NCI-H82 (cell line): ENCODE data around the gene TP53BP1.

Experiments
- DNase-seq: peaks from one replicate; lab custom pipeline; 2025; lab: John Stamatoyannopoulos, UW

TP53BP1 gene

DNA sequence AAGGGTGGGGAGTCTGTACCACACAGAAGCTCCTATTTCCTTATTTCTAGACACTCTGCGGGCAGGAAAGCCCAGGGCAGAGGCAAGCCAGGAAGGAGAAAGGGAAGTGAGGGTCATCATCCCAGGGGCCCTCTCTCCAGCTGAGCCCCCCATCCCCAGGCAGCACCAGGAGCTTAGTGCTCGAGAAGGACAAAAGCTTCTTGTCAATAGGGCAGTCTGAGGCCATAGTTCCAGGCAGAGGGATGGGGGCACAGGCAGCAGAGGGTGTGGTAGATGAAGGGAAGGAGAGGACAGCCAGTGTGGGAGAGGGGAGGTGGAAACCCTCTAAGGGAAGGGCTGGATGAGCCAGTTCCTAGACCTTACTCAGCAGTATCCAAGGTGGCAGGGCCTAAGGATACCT lies 27.2 kb upstream of the TP53BP1 start:
- DNase-seq: no peak

DNA sequence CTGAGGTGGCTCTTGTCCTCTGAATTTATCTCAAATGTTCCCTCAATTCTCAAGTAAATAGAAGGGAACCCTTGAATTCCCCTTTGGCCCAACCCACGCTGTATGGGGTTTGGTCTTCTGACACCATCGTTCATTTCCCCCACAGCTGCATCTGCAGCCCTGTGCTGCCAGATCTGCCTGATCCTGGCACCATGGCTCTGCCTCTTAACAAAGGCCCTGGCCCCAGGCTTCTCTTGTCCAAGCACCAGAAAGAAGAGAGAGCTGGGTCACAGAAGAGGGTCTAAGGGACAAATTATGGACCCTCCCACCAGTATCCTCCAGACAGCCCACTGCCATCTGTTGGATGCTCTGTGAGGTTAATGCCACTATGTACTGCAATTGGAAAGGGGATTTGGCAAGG lies 26.2 kb upstream of the TP53BP1 start:
- DNase-seq: peak; percentile 63

DNA sequence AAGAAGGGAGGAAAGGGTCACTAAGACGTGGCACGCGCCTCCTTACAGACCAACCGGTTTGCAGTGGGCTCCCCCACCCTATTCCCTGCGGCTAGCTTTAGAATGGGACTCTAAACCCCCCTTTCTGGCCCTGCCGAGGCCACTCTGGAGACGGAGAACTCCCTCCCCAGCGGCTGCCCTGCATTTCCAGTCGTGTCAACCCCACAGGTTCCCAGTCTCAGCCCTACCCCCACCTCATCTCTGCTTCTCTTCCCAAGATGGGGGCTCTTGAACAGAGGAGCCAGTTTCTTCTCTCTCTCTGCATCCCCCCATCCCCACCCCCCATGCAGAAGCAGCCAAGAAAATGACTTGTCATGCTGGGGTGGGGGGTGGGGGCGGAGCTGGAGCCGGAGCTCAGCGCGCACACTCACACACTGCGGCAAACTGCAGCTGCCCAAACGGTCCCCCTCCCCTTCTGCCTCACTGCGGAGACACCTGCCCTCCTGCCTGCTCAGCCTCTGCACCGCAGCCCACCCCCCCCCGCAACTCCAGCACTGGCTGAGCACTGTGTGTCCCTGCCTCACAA lies 25.3 kb upstream of the TP53BP1 start:
- DNase-seq: peak; percentile 85

DNA sequence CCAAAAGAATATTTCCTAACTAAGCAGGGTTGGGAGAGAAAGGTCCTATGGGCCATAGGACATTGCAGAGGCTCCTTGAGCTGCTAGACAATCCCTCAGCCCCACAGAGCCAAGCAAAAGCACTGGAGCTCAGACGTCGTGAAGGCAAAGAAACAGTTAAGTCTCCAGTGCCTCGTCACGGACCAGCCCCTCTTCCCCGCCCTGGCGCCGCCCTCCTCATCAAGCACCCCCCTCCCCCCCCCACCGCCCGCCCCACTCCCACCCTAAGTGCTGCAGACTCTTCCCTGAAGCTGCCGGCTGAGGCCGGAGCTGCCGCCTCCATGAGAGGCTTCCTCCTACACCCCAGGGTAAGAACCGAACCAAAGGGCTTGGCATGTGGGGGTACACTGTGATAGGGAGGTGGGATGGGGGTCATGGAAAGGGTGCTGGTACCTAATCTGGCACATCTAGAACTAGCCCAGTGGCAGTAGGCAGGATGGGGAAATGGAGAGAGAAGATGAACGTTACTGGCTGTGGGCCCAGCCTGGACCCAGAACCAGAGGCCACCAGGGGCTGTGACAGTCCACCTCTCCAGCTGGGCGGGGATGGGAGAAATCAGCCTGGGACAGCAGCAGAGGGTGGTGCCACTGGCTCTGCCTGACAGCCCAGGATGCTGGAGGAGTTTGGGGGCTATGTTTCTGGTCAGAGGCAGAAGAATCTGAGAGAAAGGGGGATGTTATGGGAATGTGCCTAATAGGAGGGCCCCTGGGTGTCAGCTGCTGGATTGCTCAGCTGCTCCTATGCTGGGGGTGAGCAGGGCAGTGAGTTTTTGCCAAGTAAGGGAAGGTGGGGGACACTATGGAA lies 24.6 kb upstream of the TP53BP1 start, which contains the start of gene MAP1A:
TSS of gene MAP1A (plus strand) at position 255 of the 843 bp plus-strand sequence. CDS start 3,866 bp downstream, outside the sequence.
- peak; percentile 94 for DNase-seq

DNA sequence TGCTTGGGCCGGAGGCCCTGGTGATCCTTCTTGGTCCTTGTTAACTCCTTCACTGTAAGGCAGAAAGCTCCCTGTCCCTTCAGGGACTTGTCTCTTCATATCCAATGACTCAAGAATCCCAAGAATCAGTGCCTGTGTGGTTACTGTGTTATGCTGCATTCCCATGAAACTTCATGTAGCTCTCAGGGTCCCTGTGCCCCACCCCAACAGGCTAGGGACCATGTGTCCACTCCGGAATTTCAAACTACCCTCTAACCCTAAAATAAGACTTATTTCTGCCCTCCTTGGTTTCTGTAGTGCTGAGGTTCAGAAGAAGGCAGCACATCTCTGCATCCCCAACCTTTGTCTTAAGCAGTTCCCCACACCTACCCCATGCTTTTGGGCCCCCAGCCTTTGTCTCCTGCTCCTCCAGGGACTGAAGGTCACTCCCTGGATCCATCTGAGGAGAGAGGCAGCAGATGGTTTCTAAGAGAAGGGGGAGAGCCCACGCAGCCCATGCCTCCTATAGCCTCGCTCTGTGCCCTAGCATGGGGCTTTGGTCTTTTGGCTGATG lies 23.9 kb upstream of the TP53BP1 start:
- DNase-seq: peak; percentile 94

DNA sequence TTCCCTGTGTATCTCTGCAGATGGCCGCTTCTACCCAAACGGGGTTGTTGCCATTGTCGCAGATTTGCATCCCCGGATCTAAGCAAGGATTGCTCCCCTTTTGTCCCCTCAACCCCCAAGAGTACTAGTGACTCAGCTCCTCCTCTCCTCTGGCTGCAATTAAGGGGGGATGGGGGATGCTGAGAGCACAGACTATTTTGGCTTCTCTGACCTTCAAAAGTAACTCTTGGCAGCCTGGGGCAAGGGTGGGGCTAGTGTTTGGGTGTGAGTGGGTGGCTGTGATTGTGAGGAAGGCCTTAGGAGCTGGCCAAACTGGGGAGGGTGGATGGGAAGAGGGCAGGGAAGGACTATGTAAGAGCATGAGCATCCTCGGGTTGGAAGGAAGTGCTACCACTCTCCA lies 23.2 kb upstream of the TP53BP1 start:
- peak; percentile 9 for DNase-seq

DNA sequence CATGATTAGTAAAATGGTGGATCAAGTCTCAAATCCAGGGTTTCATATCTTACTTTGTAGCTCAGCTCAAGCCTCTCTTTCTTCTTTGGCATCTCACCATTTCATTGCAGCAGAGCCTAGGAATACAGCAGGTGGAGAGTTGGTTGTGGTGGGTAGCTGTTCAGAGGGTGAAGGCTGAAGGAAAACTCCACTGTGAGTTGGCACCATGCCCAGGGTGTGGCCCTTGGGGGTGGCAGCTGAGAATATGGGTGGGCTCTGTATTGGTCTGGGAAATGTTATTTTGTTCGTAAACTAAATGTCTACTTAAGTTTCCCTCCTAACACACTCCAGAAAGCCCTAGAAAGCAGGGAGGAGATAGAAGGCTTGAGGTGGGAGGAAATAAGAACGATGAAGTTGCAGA lies 22.8 kb upstream of the TP53BP1 start:
- no peak for DNase-seq

DNA sequence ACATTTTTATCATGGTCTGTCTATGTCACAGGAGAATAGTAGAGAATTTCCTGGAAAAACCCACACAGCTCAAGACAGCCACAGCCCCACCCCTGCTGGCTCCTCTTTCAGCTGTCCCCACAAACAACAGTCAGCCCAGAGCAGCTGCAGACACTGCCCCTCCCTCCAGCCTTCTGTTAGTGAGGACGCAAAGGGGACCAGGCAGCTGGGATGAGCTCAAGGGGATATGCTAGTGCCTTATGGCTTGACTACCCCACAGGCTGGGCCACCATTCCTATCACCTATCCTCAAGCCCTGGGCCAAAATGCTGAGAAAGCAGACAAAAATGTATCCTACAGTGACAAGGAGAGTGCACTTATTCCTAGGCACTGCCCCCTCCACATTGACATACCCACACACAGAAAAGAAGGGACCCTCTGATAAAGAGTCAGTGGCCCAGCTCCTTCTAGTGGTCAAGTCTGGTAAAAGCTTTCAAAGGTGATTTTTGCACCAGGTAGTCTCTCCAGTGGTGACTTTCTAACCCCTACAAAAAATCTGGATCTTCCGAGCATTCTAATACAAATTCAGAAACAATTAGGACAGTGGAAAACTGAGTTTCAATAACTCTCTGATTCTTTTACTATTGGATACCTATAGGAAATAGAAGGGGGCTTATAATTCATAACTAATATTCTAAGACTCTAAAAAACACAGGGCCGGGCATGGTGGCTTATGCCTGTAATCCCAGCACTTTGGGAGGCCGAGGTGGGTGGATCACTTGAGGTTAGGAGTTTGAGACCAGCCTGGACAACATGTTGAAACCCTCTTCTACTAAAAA lies 21.5 kb upstream of the TP53BP1 start:
- peak; percentile 92 for DNase-seq

DNA sequence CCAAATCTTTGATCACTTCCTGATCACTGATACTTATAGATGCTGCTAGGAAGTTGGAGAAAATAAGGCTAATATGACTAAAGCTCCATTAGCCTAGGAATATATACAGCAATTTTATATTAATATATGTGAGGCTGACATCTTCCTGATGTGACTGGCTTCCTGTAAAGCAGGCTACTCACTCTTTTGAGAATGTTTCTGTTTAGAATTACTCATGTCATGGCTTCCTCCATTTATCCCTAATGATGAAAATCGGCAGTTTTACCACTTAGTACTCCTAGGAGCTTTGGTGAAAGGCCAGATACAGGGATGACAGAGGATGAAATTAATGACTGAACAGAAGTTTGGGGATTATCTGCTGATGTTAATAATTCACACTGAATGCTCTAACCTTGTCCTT lies 20.6 kb upstream of the TP53BP1 start:
- DNase-seq: no peak

DNA sequence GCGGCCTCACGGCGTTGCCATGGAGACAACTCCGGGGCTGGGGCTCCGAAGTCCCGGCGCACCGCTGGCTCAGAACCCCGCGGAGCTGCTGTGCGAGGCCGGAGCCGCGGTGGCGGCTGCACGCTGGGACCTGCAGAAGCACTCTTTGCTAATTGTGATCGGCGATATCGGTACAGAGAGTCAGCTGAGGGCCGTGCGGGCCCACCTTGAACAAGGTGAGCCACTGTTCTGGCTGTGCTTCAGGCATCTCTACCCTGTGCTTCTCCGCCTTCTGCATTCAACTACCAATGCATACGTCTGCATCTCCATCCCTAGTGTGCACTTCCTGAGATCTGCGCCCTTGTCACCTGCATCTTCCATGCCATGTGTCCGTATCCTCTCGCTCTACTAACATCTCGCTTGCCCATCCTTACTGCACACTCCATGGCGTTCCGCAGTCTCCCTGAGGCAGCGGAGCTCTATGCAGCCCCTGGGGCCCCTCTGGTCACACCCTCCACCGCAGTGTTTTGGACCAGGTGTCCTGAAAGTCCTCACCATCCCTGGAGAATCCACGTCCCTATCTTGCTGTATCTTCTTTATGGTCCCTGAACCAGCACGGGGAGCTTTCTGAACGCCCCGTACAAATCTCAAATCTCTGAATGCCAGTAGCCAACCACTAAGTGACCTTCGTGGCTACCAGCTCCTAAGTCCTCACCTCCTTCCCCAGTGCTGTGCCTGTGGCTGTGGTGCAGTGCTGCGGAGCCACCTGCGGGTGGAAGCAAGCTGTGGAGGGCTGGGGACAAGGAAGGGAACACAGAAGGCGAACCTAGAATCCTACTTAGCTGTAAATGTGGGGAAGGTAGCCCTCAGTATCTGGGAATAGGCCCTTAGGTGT lies 18.3 kb upstream of the TP53BP1 start:
- DNase-seq: peak; percentile 67

DNA sequence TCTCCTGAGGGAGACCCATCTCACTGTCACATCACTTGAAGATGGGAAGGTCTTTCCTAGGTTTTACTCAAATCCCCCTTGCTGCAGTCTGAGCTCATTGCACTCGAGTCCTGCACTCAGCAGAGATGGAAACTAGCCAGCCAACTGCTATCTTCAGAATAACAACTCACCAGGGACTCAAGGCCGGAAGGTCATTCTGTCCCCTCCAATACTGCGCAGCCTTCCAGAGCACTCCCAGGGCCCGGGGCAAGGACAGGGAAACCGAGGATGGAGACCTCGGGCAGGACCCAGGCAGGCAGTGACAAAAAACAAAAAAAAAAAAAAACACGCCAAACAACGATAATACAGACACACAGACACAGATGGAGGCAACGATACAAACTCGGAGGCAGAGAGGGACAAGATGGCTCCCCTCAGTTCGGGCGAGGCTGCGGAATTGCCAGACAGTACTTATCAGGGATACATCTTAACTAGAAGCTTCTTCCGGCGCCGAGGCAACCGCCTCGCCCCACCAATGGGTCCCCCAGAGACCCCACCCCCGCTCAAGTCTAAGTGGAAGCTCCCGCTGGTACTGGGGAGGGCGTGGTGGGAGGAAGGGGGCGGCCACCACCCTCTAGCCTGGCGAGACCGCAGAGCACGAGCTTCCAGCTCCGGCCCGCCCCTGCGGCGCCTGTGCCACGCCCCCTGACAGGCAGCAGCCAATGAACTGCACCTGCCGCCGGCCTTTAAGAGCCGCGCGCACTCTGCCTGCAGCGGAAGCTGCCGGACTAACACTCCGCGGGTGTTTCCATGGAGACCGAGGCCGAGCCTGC lies 17.4 kb upstream of the TP53BP1 start:
- peak; percentile 100 for DNase-seq

DNA sequence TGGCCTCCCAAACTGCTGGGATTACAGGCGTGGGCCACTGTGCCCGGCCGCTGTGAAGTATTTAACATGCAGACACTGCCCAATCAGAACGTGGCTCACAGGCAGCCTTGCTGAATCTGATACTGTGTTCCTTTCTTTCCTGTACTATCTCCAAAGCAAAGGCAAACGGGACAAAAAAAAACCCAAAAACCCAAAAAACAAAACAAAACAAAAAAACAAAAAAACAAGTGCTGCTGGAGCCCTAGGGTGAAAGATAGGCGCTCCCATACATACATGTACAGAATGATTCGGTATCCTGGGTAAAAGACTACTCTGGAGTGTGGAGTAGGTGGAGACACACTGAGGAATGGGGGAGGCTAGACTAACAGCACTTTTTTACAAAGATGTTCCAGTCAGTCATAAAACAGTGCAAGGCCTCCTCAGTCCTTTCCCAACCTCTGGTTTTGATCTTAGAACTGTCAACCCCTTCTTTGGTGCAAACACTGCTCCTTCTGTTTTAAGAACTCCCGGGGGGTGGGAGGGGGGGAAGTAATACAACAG lies 16.8 kb upstream of the TP53BP1 start:
- DNase-seq: peak; percentile 51

DNA sequence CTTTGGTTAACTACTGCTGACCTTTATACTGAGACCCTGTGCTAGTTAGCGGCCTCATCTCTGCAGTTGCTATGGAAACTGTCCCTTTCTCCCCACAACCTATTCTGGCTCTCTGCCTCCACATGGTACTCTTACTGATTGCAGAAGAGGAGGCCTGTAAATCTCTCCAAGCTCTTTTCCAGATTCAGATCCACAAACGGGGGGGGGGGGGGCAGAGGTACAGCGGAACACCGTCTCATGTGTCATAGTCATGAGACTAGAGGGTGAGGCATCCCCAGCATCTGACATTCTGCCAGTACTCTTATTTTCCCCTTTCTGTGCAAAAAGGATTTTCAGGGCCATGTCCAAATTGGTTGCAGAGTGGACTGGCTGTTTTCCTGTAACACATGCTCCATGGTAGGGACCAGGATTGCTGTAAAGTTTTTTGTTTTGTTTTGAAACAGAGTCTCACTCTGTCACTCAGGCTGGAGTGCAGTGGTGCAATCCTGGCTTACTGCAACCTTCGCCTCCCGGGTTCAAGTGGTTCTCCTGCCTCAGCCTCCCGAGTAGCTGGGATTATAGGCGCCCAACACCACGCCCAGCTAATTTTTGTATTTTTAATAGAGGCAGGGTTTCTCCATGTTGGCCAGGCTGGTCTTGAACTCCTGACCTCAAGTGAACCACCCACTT lies 16.2 kb upstream of the TP53BP1 start:
- peak; percentile 15 for DNase-seq

DNA sequence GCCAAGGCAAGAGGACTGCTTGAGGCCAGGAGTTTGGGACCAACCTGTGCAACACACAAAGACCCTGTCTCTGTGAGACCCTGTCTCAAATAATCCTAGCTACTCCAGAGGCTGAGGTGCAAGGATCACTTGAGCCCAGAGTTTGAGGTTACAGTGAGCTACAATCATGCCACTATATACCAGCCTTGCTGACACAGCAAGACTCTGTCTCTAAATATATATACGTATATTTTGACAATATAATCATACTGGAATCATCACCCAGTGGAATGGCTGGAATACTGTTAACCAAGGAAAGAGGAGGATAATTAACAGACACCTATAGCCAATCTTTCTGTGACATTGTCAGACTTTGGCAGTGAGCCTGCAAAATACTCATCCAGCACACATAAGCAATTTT lies 15.5 kb upstream of the TP53BP1 start:
- DNase-seq: no peak

DNA sequence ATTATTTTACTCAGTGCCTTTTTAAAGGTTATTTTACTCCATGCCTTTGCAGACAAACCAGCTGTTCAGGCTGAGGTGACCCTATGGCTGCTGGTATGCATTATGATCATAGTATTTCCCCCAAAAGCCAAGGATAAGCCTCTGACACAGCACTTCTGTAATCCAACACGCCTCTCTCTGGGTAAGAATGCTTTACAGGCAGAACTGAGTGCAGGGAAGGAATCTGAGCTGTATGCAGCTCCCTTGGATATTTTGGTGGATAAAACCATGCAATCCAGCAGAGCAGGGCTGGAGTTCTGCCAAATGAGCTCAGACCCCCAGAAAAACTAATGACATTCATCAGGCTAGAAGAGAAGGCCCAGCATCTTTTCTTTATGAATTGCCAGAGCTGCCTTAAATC lies 12.8 kb upstream of the TP53BP1 start:
- DNase-seq: peak; percentile 62

DNA sequence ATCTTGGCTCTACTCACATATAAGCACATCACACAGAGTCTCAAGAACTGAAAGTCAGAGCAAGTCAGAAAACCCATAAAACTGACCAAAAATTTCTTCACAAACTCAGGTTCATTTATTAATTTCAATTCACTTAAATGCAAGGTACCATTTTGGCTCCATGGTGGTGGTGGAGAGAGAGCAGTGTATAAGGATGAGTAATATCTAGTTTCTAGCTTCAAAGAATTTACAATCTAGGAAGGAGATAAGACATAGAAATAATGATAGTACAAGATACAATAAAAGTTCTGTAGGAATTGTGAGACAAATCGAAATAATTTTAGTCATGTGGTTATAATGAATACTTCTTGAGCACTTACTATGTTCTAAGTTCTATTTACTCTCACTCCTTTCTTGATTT lies 6.7 kb upstream of the TP53BP1 start:
- DNase-seq: no peak

DNA sequence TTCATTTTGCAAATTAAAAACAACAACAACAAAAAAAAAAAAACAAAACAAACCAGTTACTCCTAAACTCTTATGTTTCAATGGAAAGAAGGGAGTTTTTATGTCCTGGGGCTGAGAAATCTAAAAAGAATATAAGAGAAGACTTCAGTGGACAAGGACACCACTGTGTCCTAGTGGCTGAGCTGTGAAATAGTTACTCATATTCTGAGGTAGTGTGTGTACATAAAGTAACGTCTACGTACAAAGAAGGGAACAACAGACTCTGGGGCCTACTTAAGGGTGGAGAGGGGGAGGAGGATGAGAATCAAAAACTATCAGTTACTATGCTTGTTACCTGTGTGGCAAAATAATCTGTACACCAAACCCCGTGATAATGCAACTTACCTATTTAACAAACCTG lies 6.0 kb upstream of the TP53BP1 start:
- peak; percentile 6 for DNase-seq

DNA sequence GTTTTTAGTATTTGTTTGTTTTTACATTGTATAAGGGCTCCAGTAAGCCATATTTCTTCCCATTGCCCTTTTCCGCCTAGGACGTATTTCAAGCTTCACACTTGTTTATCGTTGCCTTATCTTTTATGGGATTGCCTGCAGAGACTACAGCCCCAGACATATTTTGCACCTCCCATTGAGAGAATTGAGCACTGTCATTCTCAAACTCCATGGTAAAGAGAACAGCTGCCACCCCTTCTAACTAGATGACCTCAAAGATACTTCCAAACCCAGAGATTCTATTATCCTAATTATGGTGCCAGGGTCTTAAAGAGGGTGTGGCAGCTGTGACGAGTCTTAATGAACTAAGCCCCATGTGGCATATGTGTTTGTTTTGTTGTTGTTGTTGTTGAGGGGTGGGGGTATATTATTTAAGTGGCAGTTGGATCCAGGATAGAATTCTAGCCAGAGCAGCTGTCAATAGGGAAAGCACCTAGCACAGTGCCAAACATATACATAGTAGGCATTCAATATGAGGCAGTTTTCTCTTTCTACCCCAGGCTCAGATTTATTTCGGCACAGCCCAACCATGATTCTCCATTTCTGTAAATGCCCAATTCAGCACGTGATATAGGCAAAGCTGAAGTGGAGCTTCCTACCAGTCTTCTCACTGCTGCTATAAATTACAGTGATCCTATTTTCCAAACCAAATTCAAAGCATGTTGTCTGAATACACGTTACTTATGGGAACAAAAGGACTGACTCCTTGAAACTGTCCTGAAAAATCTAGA lies 932 bp upstream of the TP53BP1 start:
- DNase-seq: peak; percentile 98

DNA sequence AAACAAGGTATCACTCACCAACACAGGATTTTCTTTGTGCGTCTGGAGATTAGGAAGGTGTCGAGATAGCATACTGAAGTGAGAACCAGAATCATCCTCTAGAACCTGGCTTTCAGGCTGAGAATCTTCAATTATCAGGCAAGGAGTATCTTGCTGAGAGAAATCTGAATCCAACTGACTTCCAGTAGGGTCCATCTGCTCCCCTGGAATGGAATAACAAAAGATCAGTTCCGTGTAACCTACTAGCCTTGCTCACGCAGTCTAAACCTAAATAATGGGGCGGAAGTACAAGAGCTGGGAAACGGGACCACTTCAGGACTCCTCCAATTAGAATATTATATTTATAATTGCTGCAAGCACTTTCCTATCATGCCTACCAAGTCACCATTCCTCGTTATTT lies 690 bp downstream of the TP53BP1 start:
- DNase-seq: peak; percentile 65
